A549 (cell line): ENCODE results near the gene KLHL3. TPM values are rescaled to one million over a fixed set of nuclear protein-coding genes. Genes with fewer than 3 reads are reported as not detected.

Experiments
- ATAC-seq, 2 experiments: fragments of 200-7000 bp in 1 of 2; fragments of >200 bp in 1 of 2; cut with Nextera tagmentation in 1 of 2; cut with Tn5 transposase in 1 of 2; 3 replicates each; pipeline versions ENCODE4 v1.8.0 to v1.9.1; 2018 to 2020; ENCODE audit warnings: mild to moderate bottlenecking in 1 of 2, moderate library complexity in 1 of 2
- CTCF ChIA-PET: fragments of 300-600 bp; sonication (Branson Sonifier 250); formaldehyde crosslinking; extraction: SDS; loops from one replicate; lab custom pipeline; 2021; ENCODE audit warnings: antibody characterized with exemption, inconsistent platforms; lab: Yijun Ruan, JAX
- POLR2A ChIA-PET: fragments of 350-600 bp; formaldehyde crosslinking; extraction: SDS; loops from one replicate; lab custom pipeline; 2021; ENCODE audit warnings: antibody characterized with exemption, inconsistent platforms; lab: Yijun Ruan, JAX
- DNase-seq, 2 experiments: peaks; one replicate each; pipeline versions ENCODE4 v3.0.0 to v3.0.0-alpha.2; 2011 to 2016; ENCODE audit warnings: low read depth in 1 of 2, low spot score in 1 of 2
- FAIRE-seq: peaks from 2 replicates; lab custom pipeline; 2011; peaks lifted over from hg19 to GRCh38; lab: Jason Lieb, UNC
- H3K27ac ChIP-seq, 2 experiments: fragments of >200 bp; sonication (Bioruptor Twin); formaldehyde crosslinking; 3 replicates each; pipeline ENCODE4 v1.5.1; 2016 to 2017
- H3K4me1 ChIP-seq: fragments of >200 bp; sonication (Bioruptor Twin); formaldehyde crosslinking; 3 replicates; pipeline ENCODE4 v1.6.1; 2016
- H3K4me2 ChIP-seq: fragments of >200 bp; sonication (Bioruptor Twin); formaldehyde crosslinking; 3 replicates; pipeline ENCODE4 v1.6.1; 2016
- H3K4me3 ChIP-seq: fragments of >200 bp; sonication (Bioruptor Twin); formaldehyde crosslinking; 3 replicates; pipeline ENCODE4 v1.5.1; 2016
- H3K9me3 ChIP-seq: fragments of >200 bp; sonication (Bioruptor Twin); formaldehyde crosslinking; 3 replicates; pipeline ENCODE4 v1.6.1; 2016
- ATOH8 ChIP-seq: fragments of 250-450 bp; sonication (Bioruptor Pico); IDR thresholded peaks from 2 replicates; pipeline ENCODE4 v1.5.0; 2020; ENCODE audit warnings: low read depth, mild to moderate bottlenecking, moderate library complexity
- BCL3 ChIP-seq: fragments of >200 bp; sonication (Bioruptor Twin); formaldehyde crosslinking; IDR thresholded peaks from 3 replicates; pipeline ENCODE4 v1.6.1; 2016
- BHLHE40 ChIP-seq: IDR thresholded peaks from 2 replicates; pipeline ENCODE4 v1.6.1; 2012; ENCODE audit warnings: low read depth, low read length, inconsistent platforms
- CHD2 ChIP-seq: fragments of 150-350 bp; IDR thresholded peaks from 2 replicates; pipeline ENCODE4 v1.6.1; 2014; ENCODE audit warnings: low read length; ENCODE audit not compliant: partially characterized antibody
- CHD4 ChIP-seq: fragments of 200-600 bp; sonication (generic); IDR thresholded peaks from 2 replicates; pipeline ENCODE4 v1.6.1; 2016; ENCODE audit warnings: antibody characterized with exemption, mild to moderate bottlenecking, borderline replicate concordance
- EHF ChIP-seq: fragments of 250-450 bp; sonication (Bioruptor Pico); IDR thresholded peaks from 2 replicates; pipeline ENCODE4 v1.5.0; 2020; ENCODE audit warnings: mild to moderate bottlenecking
- EP300 ChIP-seq, 2 experiments: fragments of >200 bp; sonication (Bioruptor Twin); formaldehyde crosslinking; IDR thresholded peaks; 2 replicates in 1 of 2; 3 replicates in 1 of 2; pipeline ENCODE4 v1.6.1; 2016 to 2017
- ESRRA ChIP-seq: fragments of 150-350 bp; IDR thresholded peaks from 2 replicates; pipeline ENCODE4 v1.6.1; 2014; ENCODE audit warnings: mild to moderate bottlenecking, low read length, borderline replicate concordance
- FOXS1 ChIP-seq: fragments of 250-450 bp; sonication (Bioruptor Pico); IDR thresholded peaks from 2 replicates; pipeline ENCODE4 v1.5.0; 2020; ENCODE audit warnings: mild to moderate bottlenecking, moderate library complexity
- HDAC2 ChIP-seq: fragments of 200-600 bp; sonication (generic); IDR thresholded peaks from 2 replicates; pipeline ENCODE4 v1.6.1; 2016
- HEYL ChIP-seq: fragments of 250-450 bp; sonication (Bioruptor Pico); IDR thresholded peaks from 2 replicates; pipeline ENCODE4 v1.8.0; 2021; ENCODE audit warnings: mild to moderate bottlenecking, moderate library complexity
- JUN ChIP-seq, 2 experiments: fragments of >200 bp; sonication (Bioruptor Twin); formaldehyde crosslinking; IDR thresholded peaks; 2 replicates in 1 of 2; 3 replicates in 1 of 2; pipeline ENCODE4 v1.6.1; 2016 to 2017
- JUNB ChIP-seq: fragments of >200 bp; sonication (Bioruptor Twin); formaldehyde crosslinking; IDR thresholded peaks from 2 replicates; pipeline ENCODE4 v1.6.1; 2016
- KDM5A ChIP-seq: fragments of 200-600 bp; sonication (generic); IDR thresholded peaks from 2 replicates; pipeline ENCODE4 v1.6.1; 2016; ENCODE audit warnings: antibody characterized with exemption, mild to moderate bottlenecking
- NPAS2 ChIP-seq: fragments of 250-450 bp; sonication (Bioruptor Pico); IDR thresholded peaks from 2 replicates; pipeline ENCODE4 v1.8.0; 2022; ENCODE audit warnings: mild to moderate bottlenecking, moderate library complexity, borderline replicate concordance
- NR3C1 ChIP-seq: fragments of >200 bp; sonication (Bioruptor Twin); formaldehyde crosslinking; IDR thresholded peaks from 3 replicates; pipeline ENCODE4 v1.6.1; 2017
- POLR2AphosphoS2 ChIP-seq: conservative IDR thresholded peaks from 2 replicates; pipeline ENCODE4 v1.6.1; 2012; ENCODE audit warnings: low read length, improper control_type of control experiment, inconsistent platforms
- REST ChIP-seq: fragments of 200-600 bp; sonication (generic); IDR thresholded peaks from 2 replicates; pipeline ENCODE4 v1.6.1; 2016; ENCODE audit warnings: antibody characterized with exemption, mild to moderate bottlenecking, moderate library complexity
- RFX5 ChIP-seq: fragments of 450-650 bp; IDR thresholded peaks from 2 replicates; pipeline ENCODE4 v1.7.1; 2014; ENCODE audit warnings: antibody characterized with exemption, mild to moderate bottlenecking, moderate library complexity
- SREBF2 ChIP-seq: fragments of 450-650 bp; IDR thresholded peaks from 2 replicates; pipeline ENCODE4 v1.6.1; 2014; ENCODE audit warnings: mild to moderate bottlenecking, moderate library complexity
- TFCP2L1 ChIP-seq: fragments of 250-450 bp; sonication (Bioruptor Pico); IDR thresholded peaks from 2 replicates; pipeline ENCODE4 v1.5.0; 2021; ENCODE audit warnings: mild to moderate bottlenecking
- ZC3H11A ChIP-seq: fragments of 450-650 bp; IDR thresholded peaks from 2 replicates; pipeline ENCODE4 v1.6.1; 2014; ENCODE audit warnings: antibody characterized with exemption, mild to moderate bottlenecking
- ZFP36 ChIP-seq: fragments of 450-650 bp; IDR thresholded peaks from 2 replicates; pipeline ENCODE4 v1.6.1; 2014; ENCODE audit warnings: borderline replicate concordance; ENCODE audit not compliant: partially characterized antibody
- WGBS: methylation state at CpG from one replicate; pipeline ENCODE4 v1.1.6; 2017; ENCODE audit errors: missing lambda C conversion rate; 5-methylcytosine and 5-hydroxymethylcytosine counted together
- polyA plus RNA-seq, 4 experiments: library from polyadenylated mRNA; depleted of rRNA in 3 of 4; stranded (reverse); fragments of >200 nt; fragmentation: RNase III in 1 of 4; extraction: RNeasy Plus Mini Kit Qiagen cat#74134 plus additional on column Dnase treatment in 1 of 4; gene quantifications; 2 replicates in 3 of 4; 3 replicates in 1 of 4; pipeline ENCODE4 v1.2.3, GENCODE V29; 2011 to 2017

KLHL3 gene
- polyA plus RNA-seq, 2 of the 4 experiments (the other 2 are of a cell fraction) = 0.35 to 1.1 TPM

- TF ChIP-seq ATOH8 (CRISPR knock-in tag) (no peak), TFCP2L1 (CRISPR knock-in tag) (no peak), BHLHE40 (no peak), REST (no peak), RFX5 (no peak), SREBF2 (no peak)
These were observed 120.6 kb downstream of the KLHL3 start (continued) for GRCh38 chr5:137615171-137615775.

DNA sequence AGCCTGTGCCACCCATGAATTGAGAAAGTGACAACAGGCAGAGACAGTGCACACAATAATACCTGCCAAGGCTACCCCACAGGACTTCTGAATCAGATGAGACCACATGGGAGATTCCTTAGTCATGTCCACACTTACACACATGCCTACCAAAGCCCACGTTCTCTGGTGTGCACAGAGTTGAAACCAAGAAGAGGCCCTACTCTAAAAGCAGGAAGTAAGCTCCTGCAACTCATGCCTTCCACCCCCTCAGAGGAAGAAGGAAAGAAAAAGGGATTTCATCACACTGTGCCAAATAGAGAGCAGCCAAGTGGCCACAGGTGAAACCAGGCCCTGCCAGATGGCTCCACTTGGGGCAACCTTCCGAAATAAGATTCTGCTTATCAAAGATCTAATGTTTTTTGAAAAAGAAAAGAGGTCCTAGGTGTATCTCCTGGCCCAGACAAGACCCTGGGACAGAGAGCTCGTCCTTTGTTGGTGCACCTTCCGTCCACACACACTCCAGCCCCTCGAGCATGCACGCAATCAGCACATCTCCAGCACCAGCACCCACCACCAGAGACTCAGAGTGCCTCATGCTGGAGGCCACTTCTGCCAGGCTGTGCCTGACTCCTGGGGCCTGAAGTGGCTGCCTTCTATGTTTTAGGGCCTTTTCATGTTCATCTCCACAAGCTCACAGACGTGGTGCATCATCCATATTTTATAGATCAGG is 122.2 kb downstream of the KLHL3 start:
- POLR2A ChIA-PET = no interaction called here
- DNase-seq (no peak), ATAC-seq (no peak; a peak in 1 of 6 replicates)
- TF ChIP-seq JUNB = no peak
- no peak for TF ChIP-seq CHD2
- no peak for TF ChIP-seq EP300 (IDR thresholded peaks at IDR 0.05)
- no peak for TF ChIP-seq ZFP36
- no peak for TF ChIP-seq KDM5A
- no peak for TF ChIP-seq NR3C1
- no peak for TF ChIP-seq REST
- no peak for TF ChIP-seq BCL3
- TF ChIP-seq HEYL (CRISPR knock-in tag) = no peak
- TF ChIP-seq POLR2AphosphoS2 = no peak
- no peak for TF ChIP-seq CHD4
- TF ChIP-seq ZC3H11A = no peak
- TF ChIP-seq EHF (CRISPR knock-in tag) = no peak
- TF ChIP-seq JUN (IDR thresholded peaks at IDR 0.05) = no peak
- TF ChIP-seq ATOH8 (CRISPR knock-in tag) = no peak
- TF ChIP-seq HDAC2 = no peak
- TF ChIP-seq ESRRA = no peak
- no peak for TF ChIP-seq NPAS2
- no peak for TF ChIP-seq FOXS1 (CRISPR knock-in tag)
- TF ChIP-seq, all 56 proteins: peak for 0
- no peaks in the 10 kb centered on the region for H3K4me1 ChIP-seq
- H3K4me3 ChIP-seq = no peak overlapping the region
- FAIRE-seq = no peak
- CTCF ChIA-PET = interaction anchor here (0.7 to 9.2 kb wide), 4 partner anchors 16 to 520 kb away, joined by 3 to 45 read pairs (median 5); no protein-coding TSS in a partner anchor
- no peak overlapping the region for H3K4me2 ChIP-seq
- WGBS = 48% methylated on average over 7 of the region's 7 CpGs
- H3K9me3 ChIP-seq = no peaks in the 10 kb centered on the region
- H3K27ac ChIP-seq = no peak overlapping the region
